ENCODE results near the gene RRP1.
A peak's percentile ranks its signal among the peaks of the same experiment; 100 is the strongest.

The RRP1 gene

GRCh38 chr21:43758811-43759210 lies 30.6 kb upstream of the RRP1 start:
- DNase-seq, result no peak

DNA sequence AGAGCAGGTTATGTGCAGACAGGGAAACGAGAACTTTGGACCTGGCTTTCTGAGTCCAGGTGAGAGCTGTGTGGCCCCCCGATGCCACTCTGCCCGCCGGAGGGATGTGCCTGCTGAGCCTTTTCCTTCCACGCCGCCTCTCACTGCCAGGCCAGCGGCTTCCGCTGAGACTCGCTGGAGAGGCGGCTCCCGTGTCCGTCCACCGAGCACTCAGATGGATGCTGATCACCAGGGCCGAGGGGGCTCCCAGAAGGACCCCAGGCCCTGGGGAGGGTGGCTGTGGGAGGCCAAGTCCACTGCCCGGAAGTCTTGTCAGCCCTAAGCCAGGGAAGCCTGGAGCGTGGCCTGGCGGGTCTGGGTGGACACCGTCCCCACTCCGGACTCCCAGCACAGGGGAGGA lies 29.7 kb upstream of the RRP1 start:
- DNase-seq, result no peak

DNA sequence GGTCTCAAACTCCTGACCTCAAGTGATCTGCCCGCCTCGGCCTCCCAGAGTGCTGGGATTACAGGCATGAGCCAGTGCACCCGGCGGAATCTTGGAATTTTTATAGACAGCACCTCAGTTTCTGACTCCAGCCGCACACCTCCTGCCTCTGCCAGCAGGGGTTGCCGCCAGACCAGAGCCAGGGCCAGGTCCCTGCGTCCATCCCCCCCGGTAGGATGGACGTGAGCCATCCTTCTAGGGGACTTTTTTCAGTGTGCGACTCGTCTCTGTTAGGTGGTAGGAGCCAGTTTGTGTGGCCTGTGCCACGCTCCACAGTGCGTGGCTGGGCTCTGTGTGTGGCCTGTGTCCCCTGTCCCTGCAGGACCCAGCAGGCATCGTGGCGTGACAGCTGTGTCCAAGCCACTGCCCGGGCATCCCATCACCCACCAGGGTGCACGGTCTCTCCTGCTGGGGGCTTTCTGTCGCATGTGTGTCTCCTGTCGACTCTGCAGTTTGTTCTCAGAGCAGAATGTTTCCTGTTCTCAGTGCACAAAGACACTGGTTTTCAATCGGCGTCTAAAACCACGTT lies 28.9 kb upstream of the RRP1 start:
- no peak for DNase-seq

DNA sequence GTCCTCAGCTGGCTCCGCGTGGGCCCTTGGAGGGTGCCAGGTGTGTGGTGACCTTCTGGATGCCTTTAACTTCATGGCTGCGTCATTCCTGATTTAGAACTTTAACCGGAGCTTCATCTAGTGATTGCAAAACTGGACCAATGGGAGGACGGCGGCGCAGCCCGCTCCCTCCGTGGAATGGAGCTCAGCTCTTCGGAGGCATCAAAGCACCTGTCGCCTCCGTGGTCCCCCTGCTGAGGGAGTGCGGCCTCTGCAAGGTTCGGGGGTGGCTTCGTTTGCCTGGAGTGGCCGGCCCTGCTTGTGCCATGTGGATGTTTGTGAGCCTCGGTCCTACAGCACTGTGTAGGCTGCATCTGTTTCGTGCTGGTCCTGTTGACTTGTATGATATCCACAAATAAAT lies 27.5 kb upstream of the RRP1 start:
- DNase-seq, result no peak

DNA sequence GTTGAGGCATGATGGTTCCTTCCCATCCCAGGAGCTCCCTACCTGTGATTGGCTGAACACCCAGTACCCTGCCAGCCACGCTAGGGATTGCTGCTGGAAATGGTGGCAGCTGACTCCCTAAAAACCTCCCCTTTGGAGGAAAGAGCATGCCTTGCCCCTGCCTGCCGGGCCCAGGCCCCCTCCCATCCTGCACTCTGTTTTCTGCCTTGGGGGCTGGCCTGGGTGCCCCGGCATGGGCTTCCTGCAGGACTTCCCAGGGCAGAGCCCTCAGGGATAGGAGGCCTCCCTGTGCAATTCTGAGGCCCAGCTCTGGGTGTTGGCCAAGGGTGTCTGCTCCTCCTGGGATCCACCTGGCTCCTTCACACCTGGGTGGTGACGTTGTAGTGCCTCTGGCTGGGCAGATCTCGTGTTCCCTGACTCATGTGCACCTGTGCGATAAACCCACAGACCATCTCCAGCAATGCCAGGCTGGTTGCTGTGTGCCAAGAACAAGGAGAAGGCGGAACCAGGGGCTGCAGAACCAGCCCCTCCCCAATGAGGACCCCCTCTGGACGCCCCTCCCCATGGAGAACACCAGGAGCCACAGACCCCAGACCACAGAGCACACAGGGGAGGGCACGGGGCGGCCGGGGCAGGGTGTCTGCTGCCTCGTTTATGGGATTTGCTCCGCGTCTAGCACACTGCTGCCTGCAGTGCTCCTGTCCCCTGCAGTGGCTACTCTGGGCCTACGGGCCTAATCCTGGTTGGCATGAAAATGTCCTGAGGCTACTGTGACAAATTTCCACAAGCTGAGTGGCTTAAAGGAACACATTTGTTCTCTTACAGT lies 26.9 kb upstream of the RRP1 start:
- DNase-seq, result no peak

DNA sequence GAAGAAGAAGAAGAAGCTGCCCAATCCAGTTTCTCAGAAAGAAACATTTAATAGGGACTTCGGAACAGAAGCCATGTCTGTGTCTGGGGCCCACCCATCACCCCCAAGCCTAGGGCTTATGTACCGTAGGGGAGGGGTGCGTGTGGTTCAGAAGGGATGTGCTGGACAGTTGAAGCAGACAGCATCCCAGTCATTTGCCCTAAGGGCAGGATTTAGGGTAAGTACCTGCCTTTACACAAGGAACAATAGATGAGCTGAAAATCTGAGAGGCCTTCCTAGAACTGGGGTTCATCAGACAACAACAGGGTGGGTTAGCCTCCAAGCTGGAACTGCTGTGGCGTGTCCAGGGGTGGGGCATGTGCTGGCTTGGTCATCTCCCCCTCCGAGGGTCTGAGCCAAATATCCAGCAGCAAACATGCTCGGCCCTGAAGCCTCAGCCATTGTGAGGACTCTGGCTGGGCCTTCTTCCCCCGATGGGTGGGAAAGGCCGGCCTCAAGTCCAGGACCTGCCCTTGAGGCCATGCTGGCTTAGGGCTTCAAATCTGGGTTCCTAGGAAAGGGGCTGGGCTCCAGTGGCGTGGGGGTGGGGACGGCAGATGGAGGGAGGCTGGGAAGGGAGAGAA lies 25.4 kb upstream of the RRP1 start:
- no peak for DNase-seq

DNA sequence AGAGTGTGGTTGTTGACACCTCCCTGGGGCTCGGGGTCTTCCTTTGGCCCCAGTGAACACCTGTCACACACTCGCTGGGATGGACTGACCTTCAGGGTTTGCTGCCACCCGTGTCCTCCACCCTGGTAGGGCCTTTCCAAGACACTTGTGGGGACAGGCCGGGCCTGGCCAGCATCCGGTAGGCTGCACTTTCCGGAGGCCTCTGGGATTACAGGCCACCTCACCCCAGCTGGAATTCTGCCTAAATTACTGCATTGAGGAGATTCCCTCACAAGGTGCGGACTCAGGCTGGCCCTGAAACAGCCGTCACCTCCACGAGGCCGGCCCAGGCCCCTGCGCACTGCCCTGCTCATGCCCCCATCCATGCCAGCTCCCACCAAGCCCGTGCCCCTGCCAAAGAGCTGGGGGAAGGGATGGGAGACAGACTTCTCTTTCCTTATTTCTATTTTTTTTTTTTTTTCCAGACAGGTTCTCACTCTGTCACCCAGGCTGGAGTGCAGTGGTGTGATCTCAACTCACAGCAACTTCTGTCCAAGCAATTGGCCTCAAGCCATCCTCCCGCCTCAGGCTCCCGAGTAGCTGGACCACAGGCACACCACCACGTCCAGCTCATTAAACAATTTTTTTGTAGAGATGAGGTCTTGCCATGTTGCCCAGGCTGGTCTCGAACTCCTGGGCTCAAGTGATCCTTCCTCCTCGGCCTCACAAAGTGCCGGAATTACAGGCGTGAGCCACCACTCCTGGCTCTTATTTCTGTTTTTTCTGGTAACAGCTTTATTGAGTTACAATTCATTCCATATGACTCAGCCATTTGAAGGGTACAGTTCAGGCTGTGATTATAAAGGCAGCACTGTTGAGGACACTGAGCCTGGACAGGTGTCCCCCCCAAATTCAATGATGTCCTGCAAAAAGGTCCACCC lies 24.5 kb upstream of the RRP1 start:
- no peak for DNase-seq

- DNase-seq, result no peak
Measured at GRCh38 chr21:43766734-43767497, 22.5 kb upstream of the RRP1 start.

- DNase-seq, result no peak
Measured at GRCh38 chr21:43767498-43767983, 21.8 kb upstream of the RRP1 start.

- peak; percentile 26 for DNase-seq
Measured at GRCh38 chr21:43767984-43768867, 21.2 kb upstream of the RRP1 start.

DNA sequence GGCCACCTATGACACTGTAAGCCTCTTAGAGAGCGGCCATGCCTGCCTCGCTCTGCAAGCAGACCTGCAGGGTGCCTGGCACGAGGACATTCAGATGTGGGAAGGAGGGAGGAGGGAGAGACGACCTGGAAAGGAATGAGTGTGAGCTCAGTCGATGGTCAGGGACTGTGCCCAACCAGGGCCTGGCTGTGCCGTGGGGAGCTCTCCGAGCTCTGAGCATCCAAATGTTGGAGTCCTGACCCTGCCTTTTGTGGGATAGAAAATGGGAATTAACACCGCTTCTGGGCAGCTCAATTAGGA lies 20.6 kb upstream of the RRP1 start:
- no peak for DNase-seq

GRCh38 chr21:43769325-43769958 lies 19.9 kb upstream of the RRP1 start:
- DNase-seq, result no peak

- no peak for DNase-seq
Measured at GRCh38 chr21:43770066-43770655, 19.2 kb upstream of the RRP1 start.

DNA sequence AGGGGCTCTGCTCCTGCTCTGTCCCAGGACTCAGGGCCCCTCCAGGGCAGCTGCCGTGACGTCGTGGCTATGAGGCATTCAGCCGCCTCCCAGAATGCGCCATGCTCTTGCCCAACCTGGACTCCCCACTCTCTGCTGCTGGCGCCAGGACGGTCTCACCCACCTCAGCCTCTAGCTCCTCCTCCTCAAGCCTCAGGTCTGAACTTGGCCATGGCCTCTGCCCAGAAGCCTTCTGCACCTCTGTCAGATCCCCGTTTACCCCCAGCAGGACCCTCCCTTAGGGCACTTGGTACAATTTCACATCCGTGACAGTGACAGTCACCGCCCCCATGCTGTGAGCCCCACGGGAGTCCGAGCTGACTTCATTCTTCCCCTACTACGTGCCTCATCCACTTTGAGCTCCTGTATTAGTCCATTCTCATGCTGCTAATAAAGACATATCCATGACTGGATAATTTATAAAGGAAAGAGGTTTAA lies 18.1 kb upstream of the RRP1 start:
- no peak for DNase-seq

DNA sequence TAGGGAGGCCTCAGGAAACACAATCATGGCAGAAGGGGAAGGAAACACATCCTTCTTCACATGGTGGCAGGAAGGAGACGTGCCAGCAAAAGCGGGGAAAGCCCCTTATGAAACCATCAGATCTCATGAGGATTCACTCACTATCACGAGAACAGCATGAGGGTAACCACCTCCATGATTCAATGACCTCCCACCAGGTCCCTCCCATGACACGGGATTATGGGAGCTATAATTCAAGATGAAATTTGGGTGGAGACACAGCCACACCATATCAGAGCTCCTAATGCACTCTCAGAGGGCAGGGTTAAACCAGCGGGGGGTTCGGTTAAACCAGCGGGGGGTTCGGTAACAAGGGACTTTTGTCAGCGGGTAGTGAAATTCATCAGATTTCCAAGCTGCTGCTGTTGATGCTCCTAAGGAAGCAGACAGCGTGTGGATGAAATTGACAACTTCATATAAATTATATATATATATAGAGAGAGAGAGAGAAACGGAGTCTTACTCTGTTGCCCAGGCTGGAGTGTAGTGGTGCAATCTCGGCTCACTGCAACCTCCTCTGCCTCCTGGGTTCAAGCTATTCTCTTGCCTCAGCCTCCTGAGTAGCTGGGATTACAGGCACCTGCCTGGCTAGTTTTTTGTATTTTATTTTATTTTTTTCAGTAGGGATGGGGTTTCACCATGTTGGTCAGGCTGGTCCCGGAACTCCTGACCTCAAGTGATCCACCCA lies 17.5 kb upstream of the RRP1 start:
- DNase-seq, result no peak

GRCh38 chr21:43772425-43772821 lies 17.0 kb upstream of the RRP1 start:
- no peak for DNase-seq

DNA sequence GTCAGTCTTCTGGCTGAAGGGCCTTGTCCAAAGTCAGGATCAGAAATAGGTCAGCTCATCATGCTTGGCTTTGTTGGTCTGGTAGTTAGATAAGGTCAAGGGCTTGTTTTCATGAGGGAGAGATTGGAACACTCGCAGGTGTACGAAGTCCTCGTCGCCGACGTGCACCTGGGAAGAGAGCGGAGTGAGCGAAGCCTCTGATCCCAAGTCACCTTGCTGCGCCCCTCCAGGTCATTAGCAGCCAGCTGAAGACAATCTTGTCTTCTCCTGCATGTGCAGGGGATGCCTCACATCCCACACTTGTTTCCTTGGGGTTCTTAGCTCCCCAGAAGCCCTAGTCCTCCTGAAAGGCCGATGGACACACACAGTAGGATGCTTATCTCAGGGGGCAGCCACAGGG lies 15.2 kb upstream of the RRP1 start:
- no peak for DNase-seq

- no peak for DNase-seq
Measured at GRCh38 chr21:43775190-43775589, 14.2 kb upstream of the RRP1 start.

GRCh38 chr21:43775795-43776430 lies 13.5 kb upstream of the RRP1 start, which contains the start of gene CSTB:
Gene CSTB, minus strand, starts transcription at chr21:43776308. Its CDS starts 39 bp downstream, at chr21:43776269.
- DNase-seq, result peak; percentile 29
